MV-4-11 (cell line): ENCODE data around the gene L2HGDH.

ENCODE experiments used
- DNase-seq: peaks from one replicate; lab custom pipeline; 2025; lab: John Stamatoyannopoulos, UW

Gene L2HGDH

DNA sequence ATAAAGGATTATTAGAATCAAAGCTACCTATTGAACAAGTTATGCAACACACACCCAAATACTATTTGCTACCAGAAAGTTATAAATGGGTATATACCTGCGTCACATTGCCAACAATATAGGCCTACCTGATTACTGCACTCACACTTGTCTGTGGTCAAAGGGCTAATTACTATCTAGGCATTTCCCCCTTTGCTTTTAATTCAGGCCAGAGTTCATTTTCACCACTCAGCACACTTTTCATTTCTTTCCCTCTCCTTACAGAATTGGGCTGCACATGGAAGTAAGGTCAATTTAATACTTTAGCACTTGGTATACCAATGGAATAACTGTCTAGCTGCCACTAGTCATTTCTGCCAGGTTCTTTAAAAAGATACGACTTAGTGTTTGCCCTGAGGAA lies 82.3 kb downstream of the L2HGDH start:
- no peak for DNase-seq

- no peak for DNase-seq
Measured at GRCh38 chr14:50228313-50228712, 83.7 kb downstream of the L2HGDH start.

DNA sequence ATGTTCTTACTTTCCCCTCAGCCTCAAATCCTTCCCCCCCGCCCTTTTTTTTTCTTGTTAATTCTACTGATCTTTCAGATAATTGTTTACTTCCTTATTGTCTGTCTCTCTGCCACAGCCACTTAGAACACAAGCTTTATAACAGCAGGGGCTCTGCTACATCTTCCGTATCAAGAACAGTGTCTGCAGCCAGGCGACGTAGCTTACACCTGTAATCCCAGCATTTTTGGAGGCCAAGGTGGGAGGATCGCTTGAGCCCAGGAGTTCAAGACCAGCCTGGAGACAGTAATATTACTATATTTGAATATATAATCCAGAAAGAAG lies 86.1 kb downstream of the L2HGDH start:
- peak; percentile 22 for DNase-seq

DNA sequence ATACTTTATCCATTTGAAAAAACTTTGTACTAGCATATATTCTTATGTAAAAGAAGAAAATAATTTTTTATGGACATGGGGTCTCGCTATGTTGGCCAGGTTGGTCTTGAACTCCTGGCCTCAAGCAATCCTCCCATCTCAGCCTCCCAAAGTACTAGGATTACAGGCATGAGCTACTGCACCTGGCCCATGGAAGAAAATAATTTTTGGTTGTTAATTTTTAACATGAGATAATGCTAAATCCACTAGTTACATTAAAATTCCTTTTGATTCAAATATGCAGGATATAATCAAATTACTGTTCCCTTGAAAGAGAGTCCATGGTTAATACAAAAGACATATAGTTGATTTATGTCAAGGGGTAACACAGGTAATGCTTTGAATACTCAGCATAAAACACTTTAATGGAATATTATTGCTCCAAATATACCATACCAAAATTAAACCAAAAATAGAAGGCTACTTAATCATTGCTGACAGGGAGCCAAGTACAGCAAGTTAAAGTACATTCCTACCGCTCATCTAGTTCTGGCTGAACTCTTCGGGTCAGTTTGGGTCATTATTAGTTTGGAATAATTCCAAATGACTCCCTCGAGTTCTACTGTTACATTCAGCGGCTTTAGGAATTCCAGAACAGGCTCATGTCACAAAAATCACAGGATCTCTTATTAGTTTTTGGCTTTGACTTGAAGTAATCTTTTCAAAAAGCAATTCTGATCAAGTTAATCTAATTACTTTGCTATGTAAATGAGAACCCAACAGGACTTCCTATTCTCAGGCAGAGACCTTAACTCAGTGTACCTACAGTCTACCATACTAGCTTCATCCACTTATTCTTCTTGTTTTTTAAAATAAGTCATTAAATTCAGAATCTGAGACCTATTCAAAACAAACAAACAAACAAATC lies 86.7 kb downstream of the L2HGDH start:
- DNase-seq, result no peak

DNA sequence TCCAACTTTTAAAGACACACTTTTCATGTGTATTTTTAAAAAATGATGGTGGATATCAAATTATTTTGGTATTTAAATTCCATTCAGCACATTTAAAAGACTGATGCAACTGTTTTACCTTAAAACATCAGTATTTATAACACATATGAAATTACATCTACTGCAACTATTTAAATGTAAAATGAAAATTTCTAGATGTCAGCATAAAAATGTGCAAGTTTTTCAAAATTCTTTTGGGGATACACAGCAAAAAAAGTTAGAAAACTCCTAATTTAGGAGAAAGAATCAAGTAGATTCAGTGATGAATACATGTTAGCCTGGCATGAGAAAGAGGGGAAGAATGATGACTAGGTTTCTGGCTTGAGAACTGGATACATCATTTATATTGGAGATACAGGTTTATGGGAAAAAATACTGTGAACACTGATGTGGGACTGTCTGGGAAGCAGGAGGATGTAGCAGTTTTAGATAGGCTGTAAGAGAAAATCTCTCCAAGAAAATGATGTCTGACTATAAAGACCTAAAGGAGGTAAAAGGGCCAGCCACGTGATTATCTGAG lies 89.9 kb downstream of the L2HGDH start:
- DNase-seq, result no peak

- no peak for DNase-seq
Measured at GRCh38 chr14:50218501-50218900, 93.5 kb downstream of the L2HGDH start.

DNA sequence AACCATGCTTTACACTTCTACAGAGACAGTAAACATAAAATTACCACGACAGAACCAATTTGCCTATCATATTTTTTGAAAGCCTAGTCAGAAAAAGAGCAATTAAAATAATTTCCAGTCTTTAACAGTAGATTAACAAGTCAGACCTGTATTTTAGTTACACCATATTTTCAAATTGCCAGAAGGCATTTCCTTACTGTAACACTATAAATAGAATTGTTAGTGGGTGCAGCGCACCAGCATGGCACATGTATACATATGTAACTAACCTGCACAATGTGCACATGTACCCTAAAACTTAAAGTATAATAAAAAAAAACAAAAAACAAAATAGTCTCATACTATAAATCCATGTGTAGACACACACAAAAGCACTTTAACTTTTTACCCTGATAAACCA lies 96.6 kb downstream of the L2HGDH start:
- DNase-seq, result no peak

- DNase-seq, result no peak
Measured at GRCh38 chr14:50213795-50214194, 98.2 kb downstream of the L2HGDH start.

DNA sequence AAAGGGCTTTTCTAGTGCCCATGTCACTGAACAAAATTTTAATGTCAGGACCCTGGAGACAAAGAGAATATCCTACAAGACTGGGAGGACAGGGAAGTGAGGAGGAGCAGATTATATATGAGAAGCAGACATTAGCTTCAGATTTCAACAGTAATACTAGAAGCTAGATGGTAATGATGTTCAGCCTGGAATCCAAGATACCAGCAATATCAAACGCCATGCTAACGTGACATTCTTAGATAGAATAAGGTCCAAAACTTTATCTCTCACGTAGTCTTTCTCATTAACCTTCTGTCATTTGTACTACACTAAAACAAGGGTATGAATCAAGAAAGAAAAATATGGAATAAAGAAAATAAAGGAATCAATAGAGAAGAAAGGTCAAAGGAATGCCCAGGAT lies 99.3 kb downstream of the L2HGDH start:
- DNase-seq, result no peak

DNA sequence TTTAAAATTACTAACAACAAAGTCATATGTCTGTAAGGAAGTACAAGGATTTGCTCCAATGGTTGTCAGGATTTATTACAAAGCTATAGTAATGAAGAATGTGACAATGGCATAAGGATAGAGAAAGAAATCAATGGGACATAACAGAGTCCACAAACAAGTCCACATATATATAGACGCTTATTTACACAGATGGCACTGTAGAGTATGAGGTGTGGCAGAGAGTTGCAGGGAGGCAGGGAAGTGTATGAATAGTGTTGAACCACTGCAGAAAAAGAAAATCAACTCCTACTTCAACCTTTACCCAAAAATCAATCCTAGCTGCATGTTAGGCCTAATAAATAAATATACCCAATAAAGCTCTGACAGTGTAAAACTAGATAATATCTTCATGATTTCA lies 102.0 kb downstream of the L2HGDH start:
- DNase-seq, result no peak

GRCh38 chr14:50198499-50198898 lies 113.5 kb downstream of the L2HGDH start:
- no peak for DNase-seq

DNA sequence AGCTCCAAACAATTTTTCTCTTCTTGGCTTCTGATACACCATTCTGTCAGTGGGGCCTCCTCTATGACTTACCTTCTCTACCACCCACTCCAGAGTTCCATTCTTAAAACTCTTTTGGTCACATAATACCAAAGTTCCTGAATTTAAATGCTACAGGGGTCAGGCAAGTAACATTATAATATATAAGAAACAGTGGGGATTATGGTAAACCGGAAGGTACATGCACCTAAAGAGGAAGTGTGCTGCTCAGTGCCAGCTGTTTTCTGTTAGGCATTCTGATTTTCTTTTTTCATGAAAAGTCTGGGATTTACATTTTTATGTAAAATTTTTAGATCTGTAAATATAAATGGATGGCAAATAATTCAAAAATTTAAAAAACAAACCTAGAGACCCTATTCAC lies 120.5 kb downstream of the L2HGDH start:
- peak; percentile 47 for DNase-seq
